GM12878 (cell line): ENCODE data around the gene SNX4. TPM values are rescaled to one million over a fixed set of nuclear protein-coding genes. Genes with fewer than 3 reads are reported as not detected.

ENCODE experiments used
- ATAC-seq: fragments of 200-7000 bp; cut with Tn5 transposase; 3 replicates; pipeline ENCODE4 v1.9.1; 2020; ENCODE audit warnings: mild to moderate bottlenecking, moderate library complexity
- BruUV-seq: library from RNA; stranded (reverse); fragments of 400-500 nt; replicated peaks from 2 replicates; lab custom pipeline; 2021; lab: Mats Ljungman, UMichigan
- CTCF ChIA-PET: fragments of 300-600 bp; sonication (Branson Sonifier 250); formaldehyde crosslinking; extraction: SDS; loops from one replicate; lab custom pipeline; 2021; ENCODE audit warnings: inconsistent platforms; lab: Yijun Ruan, JAX
- POLR2A ChIA-PET: fragments of 350-600 bp; formaldehyde crosslinking; extraction: SDS; loops from one replicate; lab custom pipeline; 2021; ENCODE audit warnings: inconsistent platforms; lab: Charles Lee
- RAD21 ChIA-PET: fragments of 300-600 bp; sonication (Branson Sonifier 250); formaldehyde crosslinking; loops from one replicate; lab custom pipeline; 2023; ENCODE audit warnings: antibody characterized with exemption; ENCODE audit not compliant: unreplicated experiment; lab: Charles Lee
- SMC1A ChIA-PET: fragments of 300-600 bp; sonication (Branson Sonifier 250); formaldehyde crosslinking; loops from one replicate; lab custom pipeline; 2023; ENCODE audit not compliant: unreplicated experiment, uncharacterized antibody; lab: Charles Lee
- DNase-seq: peaks from one replicate; pipeline ENCODE4 v3.0.0-alpha.2; 2011; ENCODE audit warnings: low read depth, low spot score
- FAIRE-seq: peaks from 3 replicates; lab custom pipeline; 2011; peaks lifted over from hg19 to GRCh38; lab: Jason Lieb, UNC
- H2AFZ ChIP-seq: 2 replicates; pipeline ENCODE4 v1.6.0; 2011; ENCODE audit warnings: low read depth, low read length, control low read depth; ENCODE audit not compliant: control insufficient read depth
- H3K27ac ChIP-seq: 2 replicates; pipeline ENCODE4 v1.5.1; 2011; ENCODE audit warnings: control low read depth; ENCODE audit not compliant: control insufficient read depth, insufficient read depth
- H3K27me3 ChIP-seq, 2 experiments: replicated peaks in 1 of 2; 2 replicates each; pipeline versions ENCODE4 v1.6.0 to v1.6.1; 2011; ENCODE audit warnings: low read length in 1 of 2; ENCODE audit not compliant: control insufficient read depth in 2 of 2, insufficient read depth in 2 of 2
- H3K36me3 ChIP-seq, 2 experiments: 2 replicates each; pipeline ENCODE4 v1.5.1; 2011; ENCODE audit warnings: low read length in 1 of 2; ENCODE audit not compliant: control insufficient read depth in 2 of 2, insufficient read depth in 2 of 2
- H3K4me1 ChIP-seq: 2 replicates; pipeline ENCODE4 v1.6.1; 2011; ENCODE audit warnings: mild to moderate bottlenecking, low read length, moderate library complexity, mixed read lengths; ENCODE audit not compliant: control insufficient read depth, insufficient read depth
- H3K4me2 ChIP-seq: 2 replicates; pipeline ENCODE4 v1.6.0; 2011; ENCODE audit warnings: control low read depth; ENCODE audit not compliant: control insufficient read depth, insufficient read depth
- H3K4me3 ChIP-seq: fragments of 200-600 bp; sonication (generic); 2 replicates; pipeline ENCODE4 v1.5.1; 2016
- H3K79me2 ChIP-seq: 2 replicates; pipeline ENCODE4 v1.6.0; 2011; ENCODE audit warnings: low read length; ENCODE audit not compliant: control insufficient read depth, insufficient read depth
- H3K9ac ChIP-seq: 2 replicates; pipeline ENCODE4 v1.8.0; 2011; ENCODE audit warnings: low read length, control low read depth, mixed read lengths; ENCODE audit not compliant: control insufficient read depth, insufficient read depth
- H3K9me3 ChIP-seq: replicated peaks from 3 replicates; pipeline ENCODE4 v1.5.1; 2011; ENCODE audit warnings: mild to moderate bottlenecking, low read length; ENCODE audit not compliant: control insufficient read depth, insufficient read depth
- H4K20me1 ChIP-seq: 2 replicates; pipeline ENCODE4 v1.6.0; 2011; ENCODE audit not compliant: control insufficient read depth, insufficient read depth
- E2F8 ChIP-seq: fragments of 450-650 bp; IDR thresholded peaks from 2 replicates; pipeline ENCODE4 v1.6.1; 2018; ENCODE audit warnings: mild to moderate bottlenecking, low read depth, moderate library complexity; ENCODE audit not compliant: partially characterized antibody
- FOXM1 ChIP-seq: IDR thresholded peaks from 2 replicates; pipeline ENCODE4 v1.6.1; 2012; ENCODE audit warnings: low read depth, mild to moderate bottlenecking, inconsistent platforms, low read length, moderate library complexity
- NBN ChIP-seq: fragments of 450-650 bp; IDR thresholded peaks from 2 replicates; pipeline ENCODE4 v1.6.1; 2016
- NFXL1 ChIP-seq: fragments of 450-650 bp; IDR thresholded peaks from 2 replicates; pipeline ENCODE4 v1.6.1; 2017; ENCODE audit warnings: antibody characterized with exemption, mild to moderate bottlenecking, borderline replicate concordance
- RUNX3 ChIP-seq: IDR thresholded peaks from 2 replicates; pipeline ENCODE4 v1.6.1; 2012; ENCODE audit warnings: low read length, inconsistent platforms
- SKIL ChIP-seq: fragments of 450-650 bp; IDR thresholded peaks from 2 replicates; pipeline ENCODE4 v1.6.1; 2017; ENCODE audit warnings: mild to moderate bottlenecking, low read depth, inconsistent platforms; ENCODE audit not compliant: poor library complexity, severe bottlenecking
- ZNF622 ChIP-seq: fragments of 450-650 bp; IDR thresholded peaks from 2 replicates; pipeline ENCODE4 v1.6.1; 2017; ENCODE audit warnings: mild to moderate bottlenecking, inconsistent platforms
- ZZZ3 ChIP-seq: IDR thresholded peaks from 2 replicates; pipeline ENCODE4 v1.6.1; 2011; ENCODE audit warnings: low read depth; ENCODE audit not compliant: control insufficient read depth, insufficient read length
- WGBS: methylation state at CpG from one replicate; pipeline ENCODE4 v1.1.6; 2016; ENCODE audit warnings: low lambda C conversion rate; ENCODE audit not compliant: insufficient replicate concordance, insufficient coverage; ENCODE audit errors: missing lambda C conversion rate; 5-methylcytosine and 5-hydroxymethylcytosine counted together
- in situ Hi-C: fragments of 300-500 bp; cut with MboI; formaldehyde crosslinking; loops from 9 replicates; pipeline ENCODE4 v1.14.3; 2018; ENCODE audit warnings: mixed read lengths
- intact Hi-C: fragments of 100-400 bp; cut with micrococcal nuclease; formaldehyde crosslinking; loops from one replicate; pipeline ENCODE4 v1.14.2; 2022; ENCODE audit not compliant: unreplicated experiment
- polyA plus RNA-seq, 11 experiments: library from polyadenylated mRNA; depleted of rRNA in 4 of 11; unstranded in 6 of 11; stranded (reverse) in 5 of 11; fragments of >200 nt; fragmentation: Nextera tagmentation in 4 of 11; fragmentation: Illumina TruSeq in 1 of 11; extraction: Ambion mirVana in 4 of 11; extraction: Trizol in 1 of 11; gene quantifications; 1 replicate in 1 of 11; 2 replicates in 10 of 11; pipeline versions ENCODE4 v1.2.1 to v1.2.3, GENCODE V29; 2011 to 2016; ENCODE audit warnings: inconsistent platforms in 2 of 11, missing spikeins in 2 of 11, low read depth in 1 of 11
- total RNA-seq, 4 experiments: library from RNA; depleted of rRNA in 3 of 4; stranded (reverse); fragments of >200 nt in 3 of 4; fragmentation: Illumina TruSeq in 1 of 4; extraction: Trizol in 1 of 4; gene quantifications; 2 replicates each; pipeline versions ENCODE4 v1.2.1 to v1.2.3, GENCODE V29; 2013 to 2021
- TF ChIP-seq, protein P1 (sequence below), 3 experiments: IDR thresholded peaks in 2 of 3; conservative IDR thresholded peaks in 1 of 3; 2 replicates each; pipeline ENCODE4 v1.5.1; 2011; ENCODE audit warnings: low read depth in 3 of 3, low read length in 3 of 3, mild to moderate bottlenecking in 3 of 3, control low read depth in 2 of 3, moderate library complexity in 2 of 3, inconsistent platforms in 1 of 3, mixed read lengths in 1 of 3; ENCODE audit not compliant: control insufficient read depth in 2 of 3, insufficient read depth in 1 of 3; ENCODE audit errors: extremely low read depth in 1 of 3
- TF ChIP-seq, protein P2 (sequence below): fragments of 450-650 bp; IDR thresholded peaks from 2 replicates; pipeline ENCODE4 v1.6.1; 2016; ENCODE audit warnings: mild to moderate bottlenecking, moderate library complexity, borderline replicate concordance

Gene SNX4
- total and polyA plus RNA-seq, 10 of the 15 experiments (the other 5 are each of a cell fraction or from before 2014, with no cell fraction given) = 33.4 to 94.5 (median 60.5) TPM

DNA sequence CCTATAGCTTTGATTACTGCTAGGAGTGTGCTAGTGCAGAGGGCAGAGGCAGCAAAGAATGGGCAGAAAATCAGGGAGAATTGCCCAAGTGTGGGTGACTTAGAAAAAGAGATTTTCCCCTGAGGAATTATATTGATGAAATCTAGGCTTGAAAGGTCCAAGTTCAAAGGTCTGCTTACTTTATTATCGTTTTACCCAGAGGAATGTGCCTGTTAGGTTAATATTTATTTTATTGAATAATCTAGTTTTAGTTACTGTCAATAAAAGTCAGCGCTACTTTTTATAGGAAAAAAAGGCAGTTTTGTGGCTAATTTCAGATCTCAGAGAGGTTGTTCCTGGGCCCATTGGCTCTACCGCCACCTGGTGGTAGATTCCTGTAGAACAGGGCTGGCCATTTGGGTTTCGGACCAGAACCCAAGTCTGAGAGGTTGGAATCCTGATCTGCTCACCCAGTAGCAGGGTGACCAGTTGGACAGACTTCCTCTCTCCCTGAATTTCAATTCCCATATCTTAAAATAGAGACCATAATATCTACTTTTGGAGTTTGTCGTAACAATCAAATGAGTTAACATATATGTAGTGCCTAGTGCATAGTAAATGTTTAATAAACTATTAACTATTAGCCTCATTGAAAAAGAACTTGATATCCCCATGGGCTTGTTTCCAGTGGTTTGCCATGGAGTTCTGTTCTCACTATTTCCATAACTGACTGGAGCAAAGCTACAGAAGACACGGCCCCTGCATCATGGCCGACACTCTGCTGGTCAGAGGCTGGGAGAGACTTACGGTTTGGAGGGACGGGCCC is 82.2 kb downstream of the SNX4 start:
- H3K36me3 ChIP-seq = no peaks in the 10 kb centered on the region
- no peak overlapping the region for H3K9ac ChIP-seq
- no peaks in the 10 kb centered on the region for H3K9me3 ChIP-seq
- in situ Hi-C loops (loop anchor here (5.0 to 25.0 kb wide), 2 partner anchors 451 to 676 kb away; no protein-coding TSS in a partner anchor), intact Hi-C loops (loop anchor here (1.0 to 10.0 kb wide), 5 partner anchors 39 to 677 kb away; no protein-coding TSS in a partner anchor)
- WGBS = 53% methylated on average over 9 of the region's 9 CpGs
- no peak overlapping the region for H3K4me2 ChIP-seq
- DNase-seq (no peak), FAIRE-seq (no peak), ATAC-seq (peak; percentile 45)
- no peaks in the 10 kb centered on the region for H3K27me3 ChIP-seq
- H3K4me1 ChIP-seq = peaks cover 19% of the 10 kb centered on the region
- no peak overlapping the region for H3K27ac ChIP-seq
- ChIA-PET SMC1A (interaction anchor here (0.7 to 10.6 kb wide), 12 partner anchors 12 to 677 kb away, joined by 3 to 61 read pairs (median 3); no protein-coding TSS in a partner anchor), CTCF (interaction anchor here (0.7 to 8.3 kb wide), 21 partner anchors 9 to 677 kb away, joined by 3 to 90 read pairs (median 4); no protein-coding TSS in a partner anchor), RAD21 (interaction anchor here (0.5 to 6.3 kb wide), 7 partner anchors 39 to 677 kb away, joined by 3 to 30 read pairs (median 4); no protein-coding TSS in a partner anchor), POLR2A (no interaction called here)
- H4K20me1 ChIP-seq = no peaks in the 10 kb centered on the region
- no TSS peak for BruUV-seq
- H3K79me2 ChIP-seq = no peaks in the 10 kb centered on the region
- H3K4me3 ChIP-seq = no peak overlapping the region
- H2AFZ ChIP-seq = no peak overlapping the region
- TF ChIP-seq FOXM1 = 0 out of 2 replicates have a peak, but pooled peaks have one; percentile 32
- TF ChIP-seq E2F8 = no peak
- TF ChIP-seq NBN = 0 out of 2 replicates have a peak, but pooled peaks have one; percentile 26
- no peak for TF ChIP-seq ZNF622
- TF ChIP-seq, protein P1, sequence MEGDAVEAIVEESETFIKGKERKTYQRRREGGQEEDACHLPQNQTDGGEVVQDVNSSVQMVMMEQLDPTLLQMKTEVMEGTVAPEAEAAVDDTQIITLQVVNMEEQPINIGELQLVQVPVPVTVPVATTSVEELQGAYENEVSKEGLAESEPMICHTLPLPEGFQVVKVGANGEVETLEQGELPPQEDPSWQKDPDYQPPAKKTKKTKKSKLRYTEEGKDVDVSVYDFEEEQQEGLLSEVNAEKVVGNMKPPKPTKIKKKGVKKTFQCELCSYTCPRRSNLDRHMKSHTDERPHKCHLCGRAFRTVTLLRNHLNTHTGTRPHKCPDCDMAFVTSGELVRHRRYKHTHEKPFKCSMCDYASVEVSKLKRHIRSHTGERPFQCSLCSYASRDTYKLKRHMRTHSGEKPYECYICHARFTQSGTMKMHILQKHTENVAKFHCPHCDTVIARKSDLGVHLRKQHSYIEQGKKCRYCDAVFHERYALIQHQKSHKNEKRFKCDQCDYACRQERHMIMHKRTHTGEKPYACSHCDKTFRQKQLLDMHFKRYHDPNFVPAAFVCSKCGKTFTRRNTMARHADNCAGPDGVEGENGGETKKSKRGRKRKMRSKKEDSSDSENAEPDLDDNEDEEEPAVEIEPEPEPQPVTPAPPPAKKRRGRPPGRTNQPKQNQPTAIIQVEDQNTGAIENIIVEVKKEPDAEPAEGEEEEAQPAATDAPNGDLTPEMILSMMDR (IDR thresholded peaks at IDR 0.05 in 2 of 3, conservative IDR thresholded peaks at IDR 0.05 in 1 of 3; ENCODE audit: control insufficient read depth in 2 of 3, extremely low read depth in 1 of 3, insufficient read depth in 1 of 3, low read depth in 3 of 3, low read length in 3 of 3) = peak; percentile 92 to 96 (median 92)
- TF ChIP-seq, protein P2, sequence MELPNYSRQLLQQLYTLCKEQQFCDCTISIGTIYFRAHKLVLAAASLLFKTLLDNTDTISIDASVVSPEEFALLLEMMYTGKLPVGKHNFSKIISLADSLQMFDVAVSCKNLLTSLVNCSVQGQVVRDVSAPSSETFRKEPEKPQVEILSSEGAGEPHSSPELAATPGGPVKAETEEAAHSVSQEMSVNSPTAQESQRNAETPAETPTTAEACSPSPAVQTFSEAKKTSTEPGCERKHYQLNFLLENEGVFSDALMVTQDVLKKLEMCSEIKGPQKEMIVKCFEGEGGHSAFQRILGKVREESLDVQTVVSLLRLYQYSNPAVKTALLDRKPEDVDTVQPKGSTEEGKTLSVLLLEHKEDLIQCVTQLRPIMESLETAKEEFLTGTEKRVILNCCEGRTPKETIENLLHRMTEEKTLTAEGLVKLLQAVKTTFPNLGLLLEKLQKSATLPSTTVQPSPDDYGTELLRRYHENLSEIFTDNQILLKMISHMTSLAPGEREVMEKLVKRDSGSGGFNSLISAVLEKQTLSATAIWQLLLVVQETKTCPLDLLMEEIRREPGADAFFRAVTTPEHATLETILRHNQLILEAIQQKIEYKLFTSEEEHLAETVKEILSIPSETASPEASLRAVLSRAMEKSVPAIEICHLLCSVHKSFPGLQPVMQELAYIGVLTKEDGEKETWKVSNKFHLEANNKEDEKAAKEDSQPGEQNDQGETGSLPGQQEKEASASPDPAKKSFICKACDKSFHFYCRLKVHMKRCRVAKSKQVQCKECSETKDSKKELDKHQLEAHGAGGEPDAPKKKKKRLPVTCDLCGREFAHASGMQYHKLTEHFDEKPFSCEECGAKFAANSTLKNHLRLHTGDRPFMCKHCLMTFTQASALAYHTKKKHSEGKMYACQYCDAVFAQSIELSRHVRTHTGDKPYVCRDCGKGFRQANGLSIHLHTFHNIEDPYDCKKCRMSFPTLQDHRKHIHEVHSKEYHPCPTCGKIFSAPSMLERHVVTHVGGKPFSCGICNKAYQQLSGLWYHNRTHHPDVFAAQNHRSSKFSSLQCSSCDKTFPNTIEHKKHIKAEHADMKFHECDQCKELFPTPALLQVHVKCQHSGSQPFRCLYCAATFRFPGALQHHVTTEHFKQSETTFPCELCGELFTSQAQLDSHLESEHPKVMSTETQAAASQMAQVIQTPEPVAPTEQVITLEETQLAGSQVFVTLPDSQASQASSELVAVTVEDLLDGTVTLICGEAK = no peak
- TF ChIP-seq RUNX3 = 0 out of 2 replicates have a peak, but pooled peaks have one; percentile 37
- no peak for TF ChIP-seq ZZZ3
- TF ChIP-seq NFXL1 = no peak
- peak; percentile 23 for TF ChIP-seq SKIL
